Activated CD4-positive, alpha-beta T cell treated with anti-CD3 and anti-CD28 coated beads, Interleukin-2, amount 50 U/mL, for 48 hours (primary cell): ENCODE results near the gene NRSN2.
A peak's percentile ranks its signal among the peaks of the same experiment; 100 is the strongest.

Experiments used
- DNase-seq, 2 experiments: peaks; one replicate each; pipeline ENCODE4 v3.0.0-alpha.2; 2020

NRSN2 gene

GRCh38 chr20:356745-357144 lies 9.8 kb downstream of the NRSN2 start:
- no peak for DNase-seq

- no peak for DNase-seq
These were observed 12.1 kb downstream of the NRSN2 start for GRCh38 chr20:358891-359555.

- DNase-seq = no peak
These were observed 14.7 kb downstream of the NRSN2 start for GRCh38 chr20:361561-361960.

GRCh38 chr20:362271-363254 lies 15.7 kb downstream of the NRSN2 start:
- peak; percentile 63 to 69 for DNase-seq

GRCh38 chr20:363319-364078 lies 16.6 kb downstream of the NRSN2 start:
- DNase-seq = no peak

GRCh38 chr20:364905-365794 lies 18.2 kb downstream of the NRSN2 start:
- DNase-seq = no peak

GRCh38 chr20:366041-366718 lies 19.3 kb downstream of the NRSN2 start:
- DNase-seq = no peak

- no peak for DNase-seq
These were observed 20.0 kb downstream of the NRSN2 start for GRCh38 chr20:366719-367485.

- DNase-seq = no peak
These were observed 20.6 kb downstream of the NRSN2 start for GRCh38 chr20:367486-367887.

GRCh38 chr20:368915-369314 lies 22.0 kb downstream of the NRSN2 start:
- no peak for DNase-seq

GRCh38 chr20:370151-370600 lies 23.3 kb downstream of the NRSN2 start:
- no peak for DNase-seq

- no peak for DNase-seq
These were observed 24.3 kb downstream of the NRSN2 start for GRCh38 chr20:370977-371754.

GRCh38 chr20:371755-372542 lies 25.0 kb downstream of the NRSN2 start:
- DNase-seq = no peak

- peak in 1 of 2 experiments; percentile 19 for DNase-seq
These were observed 25.7 kb downstream of the NRSN2 start for GRCh38 chr20:372543-373082.

GRCh38 chr20:373171-373890 lies 26.4 kb downstream of the NRSN2 start:
- DNase-seq = no peak

- no peak for DNase-seq
These were observed 28.5 kb downstream of the NRSN2 start for GRCh38 chr20:375265-375889.

- DNase-seq = no peak
These were observed 29.2 kb downstream of the NRSN2 start for GRCh38 chr20:376089-376488.

GRCh38 chr20:376750-377149 lies 29.8 kb downstream of the NRSN2 start:
- no peak for DNase-seq
